Upper lobe of left lung (tissue), 6 donors: ENCODE data around the gene DRC1. TPM values are rescaled to one million over a fixed set of nuclear protein-coding genes. Genes with fewer than 3 reads are reported as not detected.
A peak's percentile ranks its signal among the peaks of the same experiment; 100 is the strongest.

Experiments used
- ATAC-seq, 2 donors: fragments of 200-7000 bp; cut with Tn5 transposase; one replicate each; pipeline ENCODE4 v1.9.1; 2022; ENCODE audit warnings: mild to moderate bottlenecking in 2 of 2, moderate library complexity in 2 of 2; ENCODE audit not compliant: low FRiP score in 2 of 2
- DNase-seq, 2 donors: peaks; one replicate each; pipeline ENCODE4 v3.0.0-alpha.2; 2019 to 2020
- H3K27ac ChIP-seq, 4 donors: fragments of 200-600 bp; sonication (generic); one replicate each; pipeline ENCODE4 v1.5.1; 2016 to 2019
- H3K27me3 ChIP-seq, 4 donors: fragments of 200-600 bp; sonication (generic); one replicate each; pipeline ENCODE4 v1.5.1; 2017 to 2019
- H3K36me3 ChIP-seq, 4 donors: fragments of 200-600 bp; sonication (generic); one replicate each; pipeline ENCODE4 v1.5.1; 2016 to 2019
- H3K4me1 ChIP-seq, 4 donors: fragments of 200-600 bp; sonication (generic); one replicate each; pipeline ENCODE4 v1.5.1; 2018 to 2019
- H3K4me3 ChIP-seq, 4 donors: fragments of 200-600 bp; sonication (generic); one replicate each; pipeline ENCODE4 v1.5.1; 2017 to 2019; ENCODE audit warnings: mild to moderate bottlenecking in 2 of 4, moderate library complexity in 1 of 4
- H3K9me3 ChIP-seq, 4 donors: fragments of 200-600 bp; sonication (generic); one replicate each; pipeline ENCODE4 v1.5.1; 2018 to 2019
- EP300 ChIP-seq, 4 donors: sonication (generic); formaldehyde crosslinking; IDR thresholded peaks; one replicate each; pipeline ENCODE4 v1.5.1; 2017; ENCODE audit warnings: antibody characterized with exemption in 4 of 4, control low read depth in 2 of 4
- POLR2A ChIP-seq, 4 donors: fragments of 450-650 bp; IDR thresholded peaks; one replicate each; pipeline ENCODE4 v1.5.1; 2016 to 2017; ENCODE audit warnings: antibody characterized with exemption in 4 of 4, mild to moderate bottlenecking in 2 of 4
- POLR2AphosphoS5 ChIP-seq, 2 donors: sonication (generic); formaldehyde crosslinking; IDR thresholded peaks; one replicate each; pipeline ENCODE4 v1.5.1; 2017; ENCODE audit warnings: antibody characterized with exemption in 2 of 2
- WGBS, 2 donors: methylation state at CpG; one replicate each; pipeline ENCODE4 v1.1.5; 2017 to 2018; 5-methylcytosine and 5-hydroxymethylcytosine counted together
- total RNA-seq, 6 donors: library from RNA; depleted of rRNA in 4 of 6; stranded (reverse); fragments of >200 nt in 4 of 6; gene quantifications; one replicate each; pipeline versions ENCODE4 v1.1.0 to v1.2.1, GENCODE V29; 2016 to 2021
- TF ChIP-seq, protein P1 (sequence below), 6 experiments: fragments of 450-650 bp in 4 of 6; fragments of 200-600 bp in 2 of 6; sonication (generic) in 2 of 6; IDR thresholded peaks; one replicate each; pipeline ENCODE4 v1.5.1; 2016 to 2019; ENCODE audit warnings: antibody characterized with exemption in 6 of 6
- donor health status: DM: no; HTN: no; CAD: no; lungs with moderate emphysema.
- donor health status: DM: no; HTN: yes; CAD: no; lungs with severe emphysema.

The DRC1 gene
- total RNA-seq, 6 donors from 2014 or later = 0.17 to 27.4 (median 4.7) TPM

DNA sequence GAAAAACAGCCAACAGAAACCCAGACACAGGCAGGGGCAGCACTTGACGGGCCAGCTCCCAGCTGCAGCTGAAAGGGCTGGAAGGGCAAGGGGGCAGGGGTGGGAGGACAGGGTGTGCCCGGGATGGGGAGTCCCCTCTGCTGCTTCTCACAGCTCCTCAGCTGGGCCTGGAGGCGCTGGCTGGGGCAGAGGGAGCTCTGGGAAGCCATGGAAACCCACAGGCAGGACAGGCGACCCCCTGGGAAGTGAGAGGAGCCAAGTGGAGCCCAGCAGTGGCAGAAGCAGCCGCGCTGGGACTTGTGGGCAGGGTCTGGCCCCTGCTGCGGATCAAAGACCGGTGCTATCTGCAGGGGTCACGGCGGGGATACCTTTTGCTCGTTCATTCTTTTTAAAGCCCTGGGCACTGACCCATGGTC lies 55.5 kb downstream of the DRC1 start:
- TF ChIP-seq POLR2A (IDR thresholded peaks at IDR 0.05) (no peak), EP300 (IDR thresholded peaks at IDR 0.05) (no peak), POLR2AphosphoS5 (IDR thresholded peaks at IDR 0.05) (no peak)
- TF ChIP-seq, protein P1, sequence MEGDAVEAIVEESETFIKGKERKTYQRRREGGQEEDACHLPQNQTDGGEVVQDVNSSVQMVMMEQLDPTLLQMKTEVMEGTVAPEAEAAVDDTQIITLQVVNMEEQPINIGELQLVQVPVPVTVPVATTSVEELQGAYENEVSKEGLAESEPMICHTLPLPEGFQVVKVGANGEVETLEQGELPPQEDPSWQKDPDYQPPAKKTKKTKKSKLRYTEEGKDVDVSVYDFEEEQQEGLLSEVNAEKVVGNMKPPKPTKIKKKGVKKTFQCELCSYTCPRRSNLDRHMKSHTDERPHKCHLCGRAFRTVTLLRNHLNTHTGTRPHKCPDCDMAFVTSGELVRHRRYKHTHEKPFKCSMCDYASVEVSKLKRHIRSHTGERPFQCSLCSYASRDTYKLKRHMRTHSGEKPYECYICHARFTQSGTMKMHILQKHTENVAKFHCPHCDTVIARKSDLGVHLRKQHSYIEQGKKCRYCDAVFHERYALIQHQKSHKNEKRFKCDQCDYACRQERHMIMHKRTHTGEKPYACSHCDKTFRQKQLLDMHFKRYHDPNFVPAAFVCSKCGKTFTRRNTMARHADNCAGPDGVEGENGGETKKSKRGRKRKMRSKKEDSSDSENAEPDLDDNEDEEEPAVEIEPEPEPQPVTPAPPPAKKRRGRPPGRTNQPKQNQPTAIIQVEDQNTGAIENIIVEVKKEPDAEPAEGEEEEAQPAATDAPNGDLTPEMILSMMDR (IDR thresholded peaks at IDR 0.05) = no peak
- 80 to 84% methylated on average over 4 to 8 of the region's 11 CpGs for WGBS, 2 donors
- Histone ChIP-seq H3K27ac (peak overlapping the region in 1 of 4 donors; percentile 66), H3K4me3 (no peak overlapping the region), H3K36me3 (no peaks in the 10 kb centered on the region), H3K9me3 (no peaks in the 10 kb centered on the region), H3K27me3 (no peaks in the 10 kb centered on the region), H3K4me1 (peaks cover 0 to 4% (median 2%) of the 10 kb centered on the region in 4 donors)
- ATAC-seq = no peak
- peak in 1 of 2 donors; percentile 55 for DNase-seq

DNA sequence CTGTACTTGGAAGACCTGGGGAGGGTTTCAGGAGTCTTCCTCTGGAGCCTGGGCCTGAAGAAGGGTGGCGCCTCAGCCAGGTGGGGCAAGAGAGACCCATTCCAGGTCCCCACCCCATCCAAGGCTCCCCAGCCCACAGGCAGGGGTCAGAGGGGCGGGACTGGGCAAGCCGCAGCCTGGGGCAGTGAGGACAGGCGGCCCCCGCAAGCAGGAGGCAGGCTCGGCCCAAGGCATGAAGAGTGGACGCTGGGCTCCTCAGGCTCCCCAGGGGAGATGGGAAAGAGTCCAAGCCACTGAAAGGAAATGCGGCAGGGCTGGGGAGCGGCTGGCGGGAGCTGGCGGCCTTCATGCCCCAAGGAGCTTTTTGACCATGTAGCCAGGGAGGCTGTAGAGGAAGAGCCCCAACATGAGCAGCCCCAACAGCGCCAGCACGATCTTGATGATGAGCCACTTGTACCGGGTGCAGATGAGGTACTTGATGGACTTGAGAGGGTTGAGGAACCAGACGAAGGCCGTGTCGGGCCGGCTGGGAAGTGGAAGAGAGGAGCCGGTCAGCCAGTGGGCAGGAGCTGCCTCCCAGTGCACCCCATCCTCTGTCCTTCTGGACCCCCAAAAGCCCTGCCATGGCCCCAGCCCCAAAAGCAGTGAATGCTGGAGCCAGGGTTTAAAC lies 56.1 kb downstream of the DRC1 start:
- DNase-seq = peak in 1 of 2 donors; percentile 64
- H3K27me3 ChIP-seq = no peaks in the 10 kb centered on the region
- no peaks in the 10 kb centered on the region for H3K9me3 ChIP-seq
- peaks cover 0 to 4% (median 2%) of the 10 kb centered on the region in 4 donors for H3K4me1 ChIP-seq
- no peak for ATAC-seq
- no peak overlapping the region for H3K4me3 ChIP-seq
- no peak overlapping the region for H3K27ac ChIP-seq
- TF ChIP-seq POLR2AphosphoS5 (IDR thresholded peaks at IDR 0.05) (no peak), EP300 (IDR thresholded peaks at IDR 0.05) (no peak), POLR2A (IDR thresholded peaks at IDR 0.05) (no peak)
- TF ChIP-seq, protein P1 (IDR thresholded peaks at IDR 0.05) = no peak
- H3K36me3 ChIP-seq = no peaks in the 10 kb centered on the region
- 79 to 85% methylated on average over 17 to 19 of the region's 19 CpGs for WGBS, 2 donors

DNA sequence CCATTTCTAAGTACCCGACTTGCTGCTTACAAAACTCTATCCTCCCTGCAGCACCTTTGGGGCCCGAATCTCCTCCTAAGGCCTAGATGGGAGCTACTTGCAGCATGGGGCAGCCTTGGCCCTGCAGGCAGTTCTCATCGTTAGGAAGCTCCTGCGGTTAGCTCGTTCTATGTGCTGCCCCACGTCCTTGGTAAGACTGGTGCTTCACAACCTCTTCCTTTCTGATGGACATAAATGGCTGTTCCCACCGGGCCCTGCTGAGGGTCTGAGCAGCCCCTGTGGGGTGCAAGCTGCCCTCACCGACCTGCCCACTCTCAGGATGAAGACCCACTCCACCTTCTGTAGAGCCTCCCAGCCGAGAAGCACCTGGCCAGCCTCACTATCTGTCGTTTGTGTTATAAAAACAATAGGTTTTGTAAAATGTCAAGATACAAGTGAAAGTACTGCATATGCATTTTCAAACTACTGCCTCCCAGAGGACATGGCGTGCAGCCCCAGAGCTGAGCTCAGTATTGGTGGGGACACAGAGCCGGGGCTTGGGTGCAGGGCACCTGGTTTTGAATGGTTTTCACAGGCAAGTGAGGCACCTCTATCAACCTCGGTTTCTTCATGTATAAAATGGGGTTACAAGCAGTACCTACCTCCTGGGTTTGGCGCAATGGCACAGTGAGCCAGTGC lies 56.8 kb downstream of the DRC1 start:
- no peaks in the 10 kb centered on the region for H3K36me3 ChIP-seq
- no peaks in the 10 kb centered on the region for H3K9me3 ChIP-seq
- ATAC-seq = no peak
- 91 to 96% methylated on average over 14 of the region's 14 CpGs for WGBS, 2 donors
- no peak overlapping the region for H3K4me3 ChIP-seq
- H3K27ac ChIP-seq = no peak overlapping the region
- TF ChIP-seq, protein P1 (IDR thresholded peaks at IDR 0.05) = no peak
- no peak for TF ChIP-seq POLR2AphosphoS5 (IDR thresholded peaks at IDR 0.05)
- no peak for TF ChIP-seq EP300 (IDR thresholded peaks at IDR 0.05)
- no peak for TF ChIP-seq POLR2A (IDR thresholded peaks at IDR 0.05)
- H3K4me1 ChIP-seq = peaks cover 0 to 4% (median 2%) of the 10 kb centered on the region in 4 donors
- no peak for DNase-seq
- no peaks in the 10 kb centered on the region for H3K27me3 ChIP-seq

DNA sequence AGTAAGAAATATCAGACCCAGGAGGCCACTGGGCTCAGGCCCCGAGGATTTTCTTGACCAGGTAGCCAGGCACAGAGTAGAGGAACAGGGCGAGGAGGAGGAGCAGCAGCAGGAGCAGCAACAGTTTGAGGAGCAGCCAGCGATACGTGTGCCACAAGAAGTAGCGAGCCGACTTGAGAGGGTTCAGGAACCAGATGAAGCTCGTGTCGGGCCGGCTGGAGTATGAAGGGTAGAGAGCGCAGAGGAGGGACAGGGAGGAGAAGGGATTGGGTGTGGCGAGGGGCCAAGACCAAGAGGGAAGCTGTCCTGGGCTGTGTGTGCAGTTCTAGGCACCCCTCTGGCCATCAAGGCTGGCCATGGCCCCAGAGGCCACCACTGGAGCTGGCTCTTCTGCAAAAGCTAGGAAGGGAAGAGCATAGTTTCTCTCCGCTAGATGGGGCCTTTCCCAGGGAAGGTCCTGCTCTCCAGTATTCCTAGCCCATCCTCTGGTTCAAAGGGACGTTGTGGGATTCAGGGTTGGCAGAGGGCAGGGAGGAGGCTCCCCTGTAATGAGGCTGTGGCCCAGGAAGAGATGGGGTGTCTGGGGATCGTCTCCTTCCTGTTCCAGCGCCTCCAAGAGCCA lies 58.4 kb downstream of the DRC1 start:
- TF ChIP-seq, protein P1 (IDR thresholded peaks at IDR 0.05) = no peak
- TF ChIP-seq EP300 (IDR thresholded peaks at IDR 0.05) (no peak), POLR2A (IDR thresholded peaks at IDR 0.05) (no peak), POLR2AphosphoS5 (IDR thresholded peaks at IDR 0.05) (no peak)
- Histone ChIP-seq H3K27ac (no peak overlapping the region), H3K36me3 (no peaks in the 10 kb centered on the region), H3K4me3 (no peak overlapping the region), H3K4me1 (peaks cover 0 to 4% (median 2%) of the 10 kb centered on the region in 4 donors), H3K27me3 (no peaks in the 10 kb centered on the region), H3K9me3 (no peaks in the 10 kb centered on the region)
- no peak for DNase-seq
- ATAC-seq = no peak
- 87 to 89% methylated on average over 13 to 15 of the region's 15 CpGs for WGBS, 2 donors
